Calu3 (cell line): Measurements from ENCODE around the gene ADARB1. TPM values are rescaled to one million over a fixed set of nuclear protein-coding genes. Genes with fewer than 3 reads are reported as not detected.

ENCODE experiments used
- BruUV-seq: library from RNA; stranded (reverse); fragments of 400-500 nt; replicated peaks from 2 replicates; lab custom pipeline; 2021; lab: Mats Ljungman, UMichigan
- CTCF ChIA-PET: fragments of 300-600 bp; sonication (Branson Sonifier 250); formaldehyde crosslinking; loops from one replicate; lab custom pipeline; 2022; ENCODE audit warnings: antibody characterized with exemption; lab: Charles Lee
- DNase-seq: peaks from one replicate; pipeline ENCODE4 v3.0.0; 2022
- H3K27ac Mint-ChIP-seq: one replicate; pipeline ENCODE4 v1.8.0; 2022; ENCODE audit warnings: mixed read lengths; ENCODE audit not compliant: unreplicated experiment
- H3K27me3 Mint-ChIP-seq: one replicate; pipeline ENCODE4 v1.8.0; 2022; ENCODE audit warnings: mixed read lengths; ENCODE audit not compliant: unreplicated experiment
- H3K36me3 Mint-ChIP-seq: one replicate; pipeline ENCODE4 v1.8.0; 2022; ENCODE audit warnings: mild to moderate bottlenecking, moderate library complexity, mixed read lengths; ENCODE audit not compliant: insufficient read depth, unreplicated experiment
- H3K4me1 Mint-ChIP-seq: one replicate; pipeline ENCODE4 v1.8.0; 2022; ENCODE audit warnings: mild to moderate bottlenecking, low read depth, mixed read lengths; ENCODE audit not compliant: unreplicated experiment
- H3K4me3 Mint-ChIP-seq: one replicate; pipeline ENCODE4 v1.8.0; 2022; ENCODE audit warnings: mild to moderate bottlenecking, low read depth, moderate library complexity, mixed read lengths; ENCODE audit not compliant: unreplicated experiment
- H3K9me3 Mint-ChIP-seq: one replicate; pipeline ENCODE4 v1.8.0; 2022; ENCODE audit warnings: low read depth, mixed read lengths; ENCODE audit not compliant: unreplicated experiment
- intact Hi-C: fragments of 100-400 bp; cut with micrococcal nuclease; formaldehyde crosslinking; loops from one replicate; pipeline ENCODE4 v1.10.0; 2022; ENCODE audit not compliant: unreplicated experiment
- total RNA-seq: library from RNA; stranded (reverse); gene quantifications from 2 replicates; pipeline ENCODE4 v1.2.3, GENCODE V29; 2022
- TF ChIP-seq, protein P1 (sequence below): fragments of 200-600 bp; IDR thresholded peaks from one replicate; pipeline ENCODE4 v1.8.0; 2022; ENCODE audit warnings: antibody characterized with exemption; ENCODE audit not compliant: unreplicated experiment

ADARB1 gene
- total RNA-seq, 1 experiment from 2014 or later, result 2.8 TPM

DNA sequence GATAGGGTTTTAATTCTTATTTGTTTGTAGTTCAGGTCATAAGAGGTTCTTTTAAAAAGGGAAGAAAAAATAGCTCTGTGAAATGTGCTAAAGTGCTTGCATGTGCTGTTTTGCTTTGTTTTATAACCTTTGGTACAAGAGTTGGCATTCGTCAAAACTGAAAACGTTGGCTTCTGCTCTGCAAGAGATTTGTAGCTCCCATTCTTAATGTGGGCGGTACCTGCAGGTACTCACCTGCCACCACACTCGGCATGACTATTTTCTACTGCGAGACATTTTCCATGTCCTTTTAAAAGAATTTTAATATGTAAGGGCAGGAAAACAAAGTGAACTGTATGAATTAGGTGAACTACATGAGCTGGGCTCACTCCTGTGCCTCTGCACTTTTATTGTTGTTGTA is 92.6 kb downstream of the ADARB1 start:
- no peaks in the 10 kb centered on the region for H3K4me1 Mint-ChIP-seq
- no peak overlapping the region for H3K27ac Mint-ChIP-seq
- CTCF ChIA-PET, result no interaction called here
- H3K9me3 Mint-ChIP-seq, result no peaks in the 10 kb centered on the region
- H3K27me3 Mint-ChIP-seq, result peaks cover 10% of the 10 kb centered on the region
- intact Hi-C loops, result no loop called here
- no peak overlapping the region for H3K4me3 Mint-ChIP-seq
- no peaks in the 10 kb centered on the region for H3K36me3 Mint-ChIP-seq
- TF ChIP-seq, protein P1, sequence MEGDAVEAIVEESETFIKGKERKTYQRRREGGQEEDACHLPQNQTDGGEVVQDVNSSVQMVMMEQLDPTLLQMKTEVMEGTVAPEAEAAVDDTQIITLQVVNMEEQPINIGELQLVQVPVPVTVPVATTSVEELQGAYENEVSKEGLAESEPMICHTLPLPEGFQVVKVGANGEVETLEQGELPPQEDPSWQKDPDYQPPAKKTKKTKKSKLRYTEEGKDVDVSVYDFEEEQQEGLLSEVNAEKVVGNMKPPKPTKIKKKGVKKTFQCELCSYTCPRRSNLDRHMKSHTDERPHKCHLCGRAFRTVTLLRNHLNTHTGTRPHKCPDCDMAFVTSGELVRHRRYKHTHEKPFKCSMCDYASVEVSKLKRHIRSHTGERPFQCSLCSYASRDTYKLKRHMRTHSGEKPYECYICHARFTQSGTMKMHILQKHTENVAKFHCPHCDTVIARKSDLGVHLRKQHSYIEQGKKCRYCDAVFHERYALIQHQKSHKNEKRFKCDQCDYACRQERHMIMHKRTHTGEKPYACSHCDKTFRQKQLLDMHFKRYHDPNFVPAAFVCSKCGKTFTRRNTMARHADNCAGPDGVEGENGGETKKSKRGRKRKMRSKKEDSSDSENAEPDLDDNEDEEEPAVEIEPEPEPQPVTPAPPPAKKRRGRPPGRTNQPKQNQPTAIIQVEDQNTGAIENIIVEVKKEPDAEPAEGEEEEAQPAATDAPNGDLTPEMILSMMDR, result no peak
- BruUV-seq, result no TSS peak
- DNase-seq, result no peak

DNA sequence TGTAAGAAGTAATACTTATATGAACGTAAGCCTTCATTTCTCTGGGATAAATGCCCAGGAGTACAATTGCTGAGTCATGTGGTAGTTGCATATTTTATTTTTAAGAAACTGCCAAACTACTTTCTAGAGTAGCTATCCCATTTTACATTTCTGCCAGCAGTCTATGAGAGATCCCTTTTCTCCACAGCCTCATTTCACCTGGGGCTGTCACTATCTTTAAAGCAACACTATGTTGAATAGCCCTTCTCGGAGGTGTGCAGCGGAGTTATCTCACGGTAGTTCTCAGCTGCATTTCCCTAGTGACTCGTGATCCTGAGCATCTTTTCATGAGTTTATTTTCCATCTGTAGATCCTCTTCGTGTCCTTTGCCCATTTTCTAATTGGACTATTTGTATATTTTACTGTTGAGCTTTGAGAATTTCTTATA is 93.4 kb downstream of the ADARB1 start:
- no peak for DNase-seq
- H3K4me1 Mint-ChIP-seq, result no peaks in the 10 kb centered on the region
- H3K36me3 Mint-ChIP-seq, result no peaks in the 10 kb centered on the region
- no peak overlapping the region for H3K27ac Mint-ChIP-seq
- no peaks in the 10 kb centered on the region for H3K9me3 Mint-ChIP-seq
- no peak overlapping the region for H3K4me3 Mint-ChIP-seq
- intact Hi-C loops, result no loop called here
- peaks cover 2% of the 10 kb centered on the region for H3K27me3 Mint-ChIP-seq
- CTCF ChIA-PET, result no interaction called here
- no TSS peak for BruUV-seq
- TF ChIP-seq, protein P1, result no peak

DNA sequence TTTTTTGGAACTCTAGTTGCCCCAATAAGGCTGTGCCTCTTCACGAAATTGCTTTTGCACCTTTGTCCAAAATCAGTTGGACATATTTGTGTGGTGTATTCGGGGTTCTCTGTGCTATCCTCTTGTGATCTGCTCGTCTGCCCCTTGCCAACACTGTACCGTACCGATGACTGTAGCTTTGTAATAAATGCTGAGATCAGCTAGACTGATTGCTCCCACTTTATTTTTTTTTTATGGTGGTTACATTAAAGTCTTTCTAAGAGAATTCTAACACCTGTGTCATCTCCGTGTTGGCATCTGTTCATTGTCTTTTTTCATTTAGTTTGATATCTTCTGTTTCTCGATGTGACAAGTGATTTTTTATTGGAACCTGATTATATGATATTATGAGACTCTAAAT is 94.1 kb downstream of the ADARB1 start:
- no peak overlapping the region for H3K4me3 Mint-ChIP-seq
- CTCF ChIA-PET, result no interaction called here
- no peaks in the 10 kb centered on the region for H3K9me3 Mint-ChIP-seq
- intact Hi-C loops, result no loop called here
- TF ChIP-seq, protein P1, result no peak
- H3K36me3 Mint-ChIP-seq, result no peaks in the 10 kb centered on the region
- no peak for DNase-seq
- no TSS peak for BruUV-seq
- no peak overlapping the region for H3K27ac Mint-ChIP-seq
- H3K27me3 Mint-ChIP-seq, result no peaks in the 10 kb centered on the region
- H3K4me1 Mint-ChIP-seq, result no peaks in the 10 kb centered on the region

DNA sequence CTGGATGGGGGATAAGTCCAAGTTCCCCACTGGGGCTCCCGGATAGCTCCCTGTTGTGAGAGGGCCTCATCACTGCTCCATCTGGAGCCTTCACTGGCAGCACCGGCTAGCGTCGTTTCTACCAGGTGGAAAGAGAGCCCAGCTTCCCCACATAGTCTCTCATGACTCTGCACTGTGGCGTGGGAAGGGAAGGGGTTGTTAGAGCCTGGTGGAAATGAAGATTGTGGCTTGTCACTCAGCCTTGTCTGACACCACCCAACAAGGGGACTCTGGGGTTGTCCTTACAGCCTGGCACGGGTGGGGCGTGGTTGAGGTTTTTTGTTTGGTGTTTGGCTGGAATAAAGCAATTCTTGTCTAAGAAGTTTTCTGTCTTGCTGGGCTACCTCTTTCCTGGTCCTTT is 94.6 kb downstream of the ADARB1 start:
- BruUV-seq, result no TSS peak
- H3K27me3 Mint-ChIP-seq, result no peaks in the 10 kb centered on the region
- DNase-seq, result no peak
- H3K4me1 Mint-ChIP-seq, result no peaks in the 10 kb centered on the region
- H3K27ac Mint-ChIP-seq, result no peak overlapping the region
- no peaks in the 10 kb centered on the region for H3K9me3 Mint-ChIP-seq
- CTCF ChIA-PET, result no interaction called here
- intact Hi-C loops, result no loop called here
- H3K36me3 Mint-ChIP-seq, result no peaks in the 10 kb centered on the region
- H3K4me3 Mint-ChIP-seq, result no peak overlapping the region
- TF ChIP-seq, protein P1, result no peak

DNA sequence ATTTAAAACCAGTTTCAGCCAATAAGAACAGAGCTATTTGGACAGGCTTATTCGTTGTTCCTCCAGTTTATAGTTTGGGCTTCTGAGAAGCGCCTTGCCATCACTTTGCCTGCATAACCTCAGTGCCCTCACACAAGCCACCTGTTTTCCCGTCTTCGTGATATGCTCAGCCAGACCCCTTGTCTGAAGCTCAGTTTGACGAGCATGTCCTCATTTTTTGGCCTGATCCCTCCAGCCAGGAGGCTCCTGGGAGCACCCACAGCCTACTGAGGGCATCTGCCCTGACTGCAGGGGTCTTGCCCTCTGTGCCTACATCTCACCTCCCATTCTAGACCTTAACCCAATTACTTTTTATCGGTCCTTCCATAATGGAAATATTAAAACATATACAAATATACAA is 95.3 kb downstream of the ADARB1 start:
- intact Hi-C loops, result no loop called here

More for the DNA sequence above, 95.3 kb downstream of the ADARB1 start:
- Mint-ChIP-seq H3K27me3 (no peaks in the 10 kb centered on the region), H3K27ac (no peak overlapping the region), H3K4me1 (no peaks in the 10 kb centered on the region), H3K4me3 (no peak overlapping the region), H3K9me3 (no peaks in the 10 kb centered on the region), H3K36me3 (no peaks in the 10 kb centered on the region)
- TF ChIP-seq, protein P1, result no peak
- no peak for DNase-seq
- BruUV-seq, result no TSS peak
- CTCF ChIA-PET, result no interaction called here
